ENCODE results near the gene TCF3.

The TCF3 gene

GRCh38 chr19:1570836-1571235 is 81.6 kb downstream of the TCF3 start:
- ATAC-seq (ENCODE audit: insufficient read depth, low read depth) (no peak), DNase-seq (no peak)
- no peak overlapping the region for H3K4me2 ChIP-seq (ENCODE audit: insufficient read depth, low read length)
- no peak overlapping the region for H3K9ac ChIP-seq (ENCODE audit: low read depth, low read length)
- H3K27ac ChIP-seq (ENCODE audit: low read length): no peak overlapping the region
- H4K20me1 ChIP-seq (ENCODE audit: insufficient read depth, low read length): peaks cover 17% of the 10 kb centered on the region
- peaks cover 22% of the 10 kb centered on the region for H3K4me1 ChIP-seq (ENCODE audit: insufficient read depth, low read length)
- H3K36me3 ChIP-seq (ENCODE audit: insufficient read depth, low read length): peaks cover 7% of the 10 kb centered on the region; the same call in 1 of the 2 replicates
- no peak overlapping the region for H3K4me3 ChIP-seq (ENCODE audit: low read depth in 1 of 2, low read length in 2 of 2)
- no peaks in the 10 kb centered on the region for H3K27me3 ChIP-seq (ENCODE audit: insufficient read depth, low read length, poor library complexity)
- peaks cover 16% of the 10 kb centered on the region for H3K79me2 ChIP-seq (ENCODE audit: insufficient read depth, low read length)
- H3K9me3 ChIP-seq (ENCODE audit: insufficient read depth, low read length, severe bottlenecking): no peaks in the 10 kb centered on the region
- H2AFZ ChIP-seq (ENCODE audit: low read depth, low read length): no peak overlapping the region
- TF ChIP-seq EZH2 (IDR thresholded peaks at IDR 0.05; ENCODE audit: borderline replicate concordance, low read depth, low read length, severe bottlenecking) (no peak), CTCF (IDR thresholded peaks at IDR 0.05; ENCODE audit: borderline replicate concordance, extremely low read depth, low read length, poor library complexity, severe bottlenecking) (no peak)

GRCh38 chr19:1569997-1570396 is 82.4 kb downstream of the TCF3 start:
- H3K27ac ChIP-seq (ENCODE audit: low read length): no peak overlapping the region
- H3K9ac ChIP-seq (ENCODE audit: low read depth, low read length): no peak overlapping the region
- H3K4me3 ChIP-seq (ENCODE audit: low read depth in 1 of 2, low read length in 2 of 2): no peak overlapping the region
- DNase-seq (no peak), ATAC-seq (ENCODE audit: insufficient read depth, low read depth) (no peak)
- H3K36me3 ChIP-seq (ENCODE audit: insufficient read depth, low read length): 0 out of 2 replicates have a peak, but pooled peaks cover 7% of the 10 kb centered on the region
- H3K27me3 ChIP-seq (ENCODE audit: insufficient read depth, low read length, poor library complexity): no peaks in the 10 kb centered on the region
- TF ChIP-seq EZH2 (IDR thresholded peaks at IDR 0.05; ENCODE audit: borderline replicate concordance, low read depth, low read length, severe bottlenecking) (no peak), CTCF (IDR thresholded peaks at IDR 0.05; ENCODE audit: borderline replicate concordance, extremely low read depth, low read length, poor library complexity, severe bottlenecking) (no peak)
- H3K9me3 ChIP-seq (ENCODE audit: insufficient read depth, low read length, severe bottlenecking): no peaks in the 10 kb centered on the region
- no peak overlapping the region for H2AFZ ChIP-seq (ENCODE audit: low read depth, low read length)
- peaks cover 25% of the 10 kb centered on the region for H3K79me2 ChIP-seq (ENCODE audit: insufficient read depth, low read length)
- peaks cover 29% of the 10 kb centered on the region for H3K4me1 ChIP-seq (ENCODE audit: insufficient read depth, low read length)
- peaks cover 22% of the 10 kb centered on the region for H4K20me1 ChIP-seq (ENCODE audit: insufficient read depth, low read length)
- H3K4me2 ChIP-seq (ENCODE audit: insufficient read depth, low read length): no peak overlapping the region

GRCh38 chr19:1568320-1569019 is 83.9 kb downstream of the TCF3 start, which contains the start of gene MEX3D:
TSS of gene MEX3D (minus strand) at chr19:1568325. CDS start at chr19:1568058, 267 bp downstream.
- Histone ChIP-seq H3K27me3 (ENCODE audit: insufficient read depth, low read length, poor library complexity) (no peaks in the 10 kb centered on the region), H3K4me3 (ENCODE audit: low read depth in 1 of 2, low read length in 2 of 2) (peak within 1 kb of the TSS in 1 of 2 experiments; percentile 65; a peak in 3 of 4 replicates), H4K20me1 (ENCODE audit: insufficient read depth, low read length) (peaks cover 31% of the 10 kb centered on the region), H3K4me1 (ENCODE audit: insufficient read depth, low read length) (peaks cover 29% of the 10 kb centered on the region), H3K9me3 (ENCODE audit: insufficient read depth, low read length, severe bottlenecking) (no peaks in the 10 kb centered on the region), H2AFZ (ENCODE audit: low read depth, low read length) (peak within 1 kb of the TSS; percentile 76), H3K9ac (ENCODE audit: low read depth, low read length) (peak within 1 kb of the TSS; percentile 65), H3K27ac (ENCODE audit: low read length) (peak within 1 kb of the TSS; percentile 57), H3K36me3 (ENCODE audit: insufficient read depth, low read length) (0 out of 2 replicates have a peak, but pooled peaks cover 7% of the 10 kb centered on the region), H3K4me2 (ENCODE audit: insufficient read depth, low read length) (peak within 1 kb of the TSS; percentile 82), H3K79me2 (ENCODE audit: insufficient read depth, low read length) (peaks cover 40% of the 10 kb centered on the region)
- TF ChIP-seq EZH2 (IDR thresholded peaks at IDR 0.05; ENCODE audit: borderline replicate concordance, low read depth, low read length, severe bottlenecking): no peak
- TF ChIP-seq CTCF (IDR thresholded peaks at IDR 0.05; ENCODE audit: borderline replicate concordance, extremely low read depth, low read length, poor library complexity, severe bottlenecking): no peak
- DNase-seq (peak; percentile 78), ATAC-seq (ENCODE audit: insufficient read depth, low read depth) (peak; percentile 87)
